Activated CD8-positive, alpha-beta memory T cell treated with anti-CD3 and anti-CD28 coated beads for 4 hours (primary cell): Measurements from ENCODE around the gene SLC25A33.
"Not testable (repeated sequence)": the region's sequence is repeated elsewhere in the genome, so short reads cannot be mapped to it uniquely, and the experiment has no call there.

Experiments used
- DNase-seq, 2 donors: peaks; one replicate each; pipeline ENCODE4 v3.0.0-alpha.2; 2020; ENCODE audit warnings: low read depth in 2 of 2

SLC25A33 gene

GRCh38 chr1:9621032-9621431, 81.8 kb downstream of the SLC25A33 start:
- DNase-seq: no peak

GRCh38 chr1:9624081-9624480, 84.8 kb downstream of the SLC25A33 start:
- no peak for DNase-seq

DNA sequence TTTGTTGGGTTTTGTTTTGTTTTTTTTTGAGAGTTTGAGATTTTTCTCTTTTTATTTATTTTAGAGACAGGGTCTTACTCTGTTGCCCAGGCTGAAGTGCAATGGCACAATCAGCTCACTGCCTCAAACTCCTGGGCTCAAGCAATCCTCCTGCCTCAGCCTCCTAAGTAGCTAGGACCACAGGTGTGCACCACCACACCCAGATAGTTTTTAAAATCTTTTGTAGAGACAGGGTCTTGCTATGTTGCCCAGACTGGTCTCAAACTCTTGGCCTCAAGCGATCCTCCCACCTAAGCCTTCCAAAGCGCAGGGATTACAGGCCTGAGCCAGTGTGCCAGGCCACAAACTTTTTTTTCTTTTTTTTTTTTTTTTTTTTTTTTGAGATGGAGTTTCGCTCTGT, 85.8 kb downstream of the SLC25A33 start:
- not testable (repeated sequence) for DNase-seq

DNA sequence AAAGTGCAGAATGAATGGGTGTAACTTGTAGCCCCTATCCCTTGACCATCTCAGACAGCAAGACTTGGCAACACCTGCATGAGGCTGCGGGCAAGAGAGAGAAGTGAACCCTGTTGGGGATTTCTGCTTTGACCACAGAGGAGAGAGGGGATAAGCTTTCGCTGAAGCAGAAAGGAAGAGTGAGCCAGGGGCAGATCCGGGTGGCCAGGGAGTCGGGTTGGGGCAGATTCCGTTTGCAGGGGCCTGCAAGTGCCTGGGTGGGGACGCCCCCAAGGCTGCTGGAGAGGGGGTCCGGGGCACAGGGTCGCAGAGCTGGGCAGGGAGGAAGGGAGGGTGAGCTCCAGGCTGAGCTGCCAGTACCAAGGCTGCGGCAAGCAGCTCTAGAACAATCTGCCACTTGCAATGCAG, 86.9 kb downstream of the SLC25A33 start:
- DNase-seq: no peak

DNA sequence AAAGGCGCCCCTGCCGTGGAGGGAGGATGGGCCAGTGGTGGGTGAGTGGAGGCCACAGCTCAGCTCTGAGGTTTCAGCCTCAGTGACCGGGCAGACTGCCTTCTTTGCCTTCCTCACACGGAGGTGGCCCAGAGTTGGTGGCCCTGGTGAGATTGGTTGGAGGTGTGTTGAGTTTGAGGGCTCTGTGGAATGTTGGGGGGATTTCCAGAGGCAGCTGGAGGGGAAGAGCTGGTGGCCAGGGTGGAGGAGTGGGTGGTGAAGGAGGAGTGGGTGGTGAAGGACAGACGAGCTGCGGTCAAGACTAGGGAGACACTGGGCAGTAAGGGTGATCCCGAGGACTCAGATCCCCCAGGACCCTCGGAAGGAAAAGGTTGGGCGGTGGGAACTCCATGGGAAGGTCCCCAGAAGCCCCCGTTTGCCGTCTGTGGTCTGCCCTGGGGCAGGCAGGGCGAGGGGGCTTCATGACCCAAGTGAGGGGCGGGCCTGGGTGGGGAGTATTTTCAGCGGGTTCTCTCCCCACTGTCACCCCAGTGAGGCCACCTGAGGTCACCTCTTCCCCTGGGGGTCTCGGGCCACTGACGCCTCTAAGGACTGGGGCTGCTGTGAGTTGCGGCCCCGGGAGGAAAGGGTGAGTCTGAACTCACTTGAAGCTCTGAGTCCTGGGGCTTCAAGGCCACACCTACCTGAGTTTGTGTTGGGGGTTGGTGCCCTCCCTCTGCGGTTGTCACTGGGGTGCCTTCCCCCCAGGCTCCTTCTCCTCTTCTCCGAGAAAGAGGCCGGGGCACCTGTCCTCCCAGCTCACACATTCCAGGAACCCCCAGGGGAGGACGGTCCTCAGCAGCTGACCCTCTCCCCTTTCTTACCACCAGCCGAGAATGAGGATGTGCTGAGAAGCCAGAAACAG, 89.5 kb downstream of the SLC25A33 start:
- peak; percentile 42 to 51 for DNase-seq

- peak; percentile 36 to 44 for DNase-seq
Measured at GRCh38 chr1:9629445-9630201, 90.4 kb downstream of the SLC25A33 start.

DNA sequence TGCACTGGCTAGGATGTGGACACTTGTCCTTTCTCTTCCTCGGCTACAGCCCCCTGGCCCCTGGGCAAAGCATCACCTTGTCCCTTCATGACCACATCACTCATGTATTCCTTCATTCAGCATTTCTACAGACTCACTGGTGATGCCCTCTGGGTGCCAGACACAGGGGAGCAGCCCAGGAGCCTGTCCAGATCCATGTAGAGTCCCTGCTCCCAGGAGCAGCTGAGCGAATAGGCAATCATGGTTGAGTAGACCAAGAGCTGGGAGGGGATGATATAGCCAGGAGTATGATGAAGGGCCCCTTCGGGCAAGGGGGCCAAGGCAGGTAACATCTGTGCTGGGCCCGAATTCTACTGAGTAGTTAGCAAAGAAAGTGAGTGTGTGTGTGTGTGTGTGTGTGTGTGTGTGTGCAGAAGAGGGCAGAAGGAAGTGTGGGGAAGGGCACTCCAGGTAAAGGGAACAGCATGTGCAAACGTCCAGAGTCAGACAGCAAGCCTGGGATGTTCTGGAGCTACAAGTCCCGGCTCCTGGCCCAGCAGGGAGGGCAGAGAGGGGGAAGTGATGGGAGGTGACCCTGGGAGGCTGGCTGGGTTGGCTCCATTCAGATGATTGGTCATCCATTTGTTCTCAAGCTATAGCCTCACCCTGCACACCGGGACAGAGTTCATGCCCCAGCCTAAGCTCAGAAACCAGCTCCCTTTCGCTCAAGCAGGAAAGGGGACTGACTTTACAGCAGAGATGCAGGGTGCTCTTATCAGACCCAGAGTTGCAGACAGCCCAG, 91.3 kb downstream of the SLC25A33 start:
- DNase-seq: no peak

GRCh38 chr1:9631613-9632012, 92.3 kb downstream of the SLC25A33 start:
- DNase-seq: no peak

- no peak for DNase-seq
Measured at GRCh38 chr1:9633493-9633892, 94.2 kb downstream of the SLC25A33 start.

DNA sequence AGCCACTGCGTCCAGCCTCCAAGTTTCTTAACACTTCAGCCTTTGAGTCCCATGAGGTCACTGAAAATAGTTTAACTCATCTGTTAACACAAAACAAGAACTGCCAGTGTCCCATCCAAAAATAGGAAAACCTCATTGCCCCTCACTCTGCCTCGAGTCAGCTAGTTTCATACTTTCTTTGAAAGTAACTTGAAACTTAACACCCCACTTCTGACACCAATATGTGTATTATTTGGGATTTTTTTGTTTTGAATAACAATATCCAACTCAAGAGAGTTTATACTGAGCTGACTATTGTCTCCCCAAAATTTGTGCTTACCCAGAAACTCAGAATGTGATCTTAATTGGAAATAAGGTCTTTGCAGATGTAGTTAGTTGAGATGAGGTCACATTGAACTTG, 95.3 kb downstream of the SLC25A33 start:
- no peak for DNase-seq
